ENCODE data around the gene MMRN2.
"Not testable (repeated sequence)": the region's sequence is repeated elsewhere in the genome, so short reads cannot be mapped to it uniquely, and the experiment has no call there.

The MMRN2 gene

GRCh38 chr10:86956195-86956847 lies 1.1 kb downstream of the MMRN2 start:
- no peak for DNase-seq (ENCODE audit: low read depth)

- no peak for DNase-seq (ENCODE audit: low read depth)
Observed at GRCh38 chr10:86955501-86956194, 1.8 kb downstream of the MMRN2 start.

DNA sequence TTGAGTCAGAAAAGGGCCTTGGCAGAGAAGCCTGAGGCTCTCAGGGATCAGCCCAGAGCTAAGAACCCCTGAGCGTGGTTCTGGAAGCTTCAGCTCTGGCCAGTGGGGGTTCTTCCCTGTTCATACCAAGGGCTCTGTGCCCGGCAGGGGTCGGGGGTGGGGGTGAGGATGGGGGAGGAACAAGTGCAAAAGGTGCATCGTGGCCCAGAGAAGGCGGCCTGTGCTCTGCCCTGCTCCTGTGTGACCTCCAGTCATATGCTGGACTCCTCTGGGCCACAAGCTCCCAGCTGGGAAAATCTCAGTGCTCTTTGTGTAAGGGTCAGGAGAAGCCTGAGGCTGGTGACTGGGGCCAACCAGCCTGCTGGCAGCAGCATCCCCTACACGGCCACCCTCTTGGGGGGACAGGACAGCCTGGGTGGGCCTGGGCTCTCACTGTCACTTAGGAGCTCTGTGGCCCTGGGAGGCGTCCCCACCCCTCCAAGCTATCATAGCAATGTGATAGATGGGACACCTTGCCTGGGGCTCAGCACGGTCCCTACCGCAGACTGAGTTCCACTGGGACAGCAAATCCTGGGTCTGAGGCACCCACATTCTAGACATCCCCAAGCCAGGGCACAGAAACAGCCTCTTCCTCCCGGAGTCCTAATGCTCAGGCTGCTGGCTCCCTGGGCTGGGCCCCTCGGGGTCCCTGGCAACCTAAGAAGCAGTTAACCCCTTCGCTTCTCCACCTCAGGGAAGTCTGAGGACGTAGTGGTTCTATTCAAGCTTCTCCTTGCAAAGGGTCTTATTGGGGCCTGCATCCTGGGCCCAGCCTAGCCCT lies 2.5 kb downstream of the MMRN2 start:
- no peak for DNase-seq (ENCODE audit: low read depth)

- no peak for DNase-seq (ENCODE audit: low read depth)
Observed at GRCh38 chr10:86953747-86954680, 3.4 kb downstream of the MMRN2 start.

DNA sequence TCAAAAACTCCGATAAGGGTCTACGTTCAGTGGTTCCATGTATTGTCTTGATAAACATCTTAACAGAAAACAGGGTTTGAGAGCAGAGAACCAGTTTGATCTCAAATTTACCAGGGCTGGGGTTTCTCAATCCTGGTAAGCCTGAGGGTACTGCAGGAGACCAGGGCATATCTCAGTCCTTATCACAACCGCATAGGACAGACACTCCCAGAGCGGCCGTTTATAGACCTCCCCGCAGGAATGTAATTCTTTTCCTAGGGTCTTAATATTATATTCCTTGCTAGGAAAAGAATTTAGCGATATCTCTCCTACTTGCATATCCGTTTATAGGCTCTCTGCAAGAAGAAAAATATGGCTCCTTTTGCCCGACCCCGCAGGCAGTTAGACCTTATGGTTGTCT lies 4.7 kb downstream of the MMRN2 start:
- DNase-seq (ENCODE audit: low read depth): not testable (repeated sequence)

- DNase-seq (ENCODE audit: low read depth): no peak
Observed at GRCh38 chr10:86952106-86952505, 5.3 kb downstream of the MMRN2 start.

GRCh38 chr10:86951184-86951761 lies 6.1 kb downstream of the MMRN2 start:
- DNase-seq (ENCODE audit: low read depth): no peak

DNA sequence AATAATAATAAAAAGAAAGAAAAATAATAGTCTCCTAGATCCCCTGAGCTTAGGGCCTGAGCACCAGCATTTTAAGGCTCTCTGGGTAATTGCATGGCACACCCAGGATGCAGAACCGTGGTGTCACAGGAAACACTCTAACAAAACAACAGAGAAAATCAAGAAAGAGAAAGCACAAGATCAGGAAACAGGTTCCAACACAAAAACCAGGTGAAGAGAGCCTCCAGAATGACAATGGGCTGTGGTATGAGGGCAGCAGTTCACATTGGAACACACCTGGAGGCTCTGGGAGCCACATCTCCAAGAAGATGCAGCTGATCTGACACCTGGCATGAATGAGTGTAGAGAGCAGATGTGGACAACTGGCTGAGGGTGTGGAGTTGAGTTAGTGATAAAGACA lies 7.1 kb downstream of the MMRN2 start:
- no peak for DNase-seq (ENCODE audit: low read depth)

GRCh38 chr10:86947806-86948205 lies 9.6 kb downstream of the MMRN2 start:
- not testable (repeated sequence) for DNase-seq (ENCODE audit: low read depth)

GRCh38 chr10:86946213-86947155 lies 10.9 kb downstream of the MMRN2 start:
- DNase-seq (ENCODE audit: low read depth): no peak

- DNase-seq (ENCODE audit: low read depth): no peak
Observed at GRCh38 chr10:86945361-86946212, 11.8 kb downstream of the MMRN2 start.

- no peak for DNase-seq (ENCODE audit: low read depth)
Observed at GRCh38 chr10:86944907-86945306, 12.5 kb downstream of the MMRN2 start.

GRCh38 chr10:86944471-86944870 lies 12.9 kb downstream of the MMRN2 start:
- DNase-seq (ENCODE audit: low read depth): no peak

GRCh38 chr10:86944031-86944419 lies 13.4 kb downstream of the MMRN2 start:
- no peak for DNase-seq (ENCODE audit: low read depth)

DNA sequence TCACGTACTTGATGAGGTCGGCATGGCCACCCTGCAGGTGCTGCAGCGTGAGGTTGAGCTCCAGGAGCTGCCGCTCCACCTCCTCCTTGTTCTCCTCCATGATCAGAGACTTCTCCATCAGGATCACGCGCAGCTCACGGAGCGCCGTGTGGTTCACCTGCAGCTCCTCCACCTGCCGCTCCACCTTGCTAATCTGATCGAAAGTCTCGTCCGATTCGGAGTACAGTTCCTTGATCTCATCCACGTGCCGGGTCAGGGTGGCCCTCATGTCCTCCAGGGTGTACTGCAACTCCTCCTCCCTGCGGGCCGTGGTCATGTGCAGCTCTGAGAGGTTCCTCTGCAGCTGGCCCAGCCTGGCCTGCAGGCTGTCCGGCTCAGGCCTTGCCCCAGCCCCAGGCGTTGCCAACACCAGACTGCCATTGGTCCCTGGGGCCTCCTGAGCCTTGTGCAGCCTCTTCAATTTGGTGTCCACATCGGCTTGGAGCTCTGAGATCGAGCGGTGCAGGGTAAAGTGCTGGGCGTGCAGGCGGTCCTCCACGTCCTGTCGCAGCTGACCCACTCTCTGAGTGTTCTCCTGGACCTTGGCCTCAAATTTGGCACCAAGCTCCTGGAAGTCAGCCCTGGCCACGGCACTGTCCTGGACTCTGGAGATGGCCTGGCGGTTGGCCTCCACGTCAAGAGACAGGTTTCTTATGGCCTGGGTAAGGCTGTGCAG lies 13.9 kb downstream of the MMRN2 start:
- DNase-seq (ENCODE audit: low read depth): no peak

DNA sequence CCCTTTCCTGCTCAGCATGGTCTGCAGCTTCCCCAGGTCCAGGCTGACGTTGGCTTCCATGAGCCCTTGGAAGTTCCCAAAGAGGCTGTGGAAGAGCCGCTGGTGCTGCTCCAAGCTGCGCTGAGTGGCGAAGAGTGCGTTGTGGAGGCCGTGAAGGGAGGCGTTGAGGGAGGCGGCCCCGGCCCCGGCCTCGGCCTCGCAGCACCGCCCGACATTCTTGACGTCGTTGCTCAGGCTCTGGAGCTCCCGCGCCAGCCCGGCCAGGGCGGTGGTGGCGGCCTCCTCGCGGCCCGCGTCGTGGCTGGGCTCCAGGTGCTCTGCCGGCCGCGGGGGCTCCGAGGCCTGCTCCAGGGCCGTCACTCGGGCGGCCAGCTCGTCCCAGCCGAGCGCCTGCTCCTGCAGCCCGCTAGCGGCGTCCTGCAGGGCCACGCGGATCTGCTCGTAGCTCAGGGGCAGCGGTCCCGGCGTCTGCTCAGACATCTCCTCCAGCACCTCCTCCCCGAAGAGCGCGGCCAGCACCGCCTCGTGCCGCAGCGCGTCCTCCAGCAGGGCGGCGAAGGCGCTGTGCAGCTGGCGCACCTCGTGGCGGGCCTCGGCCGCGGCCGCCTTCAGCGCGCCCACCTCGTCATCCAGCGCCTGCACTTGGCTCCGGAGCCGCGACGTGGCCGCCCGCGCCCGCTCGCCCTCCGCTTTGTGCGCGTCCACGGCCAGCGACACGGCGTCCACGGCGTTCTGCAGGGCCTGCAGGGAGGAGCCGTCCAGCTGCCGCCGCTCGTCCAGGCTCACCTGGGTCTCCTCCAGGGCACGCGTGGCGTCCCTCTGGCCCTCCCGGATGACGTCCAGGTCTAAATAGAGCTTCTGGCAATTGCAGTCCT lies 14.7 kb downstream of the MMRN2 start:
- no peak for DNase-seq (ENCODE audit: low read depth)

GRCh38 chr10:86941991-86942421 lies 15.4 kb downstream of the MMRN2 start:
- no peak for DNase-seq (ENCODE audit: low read depth)

DNA sequence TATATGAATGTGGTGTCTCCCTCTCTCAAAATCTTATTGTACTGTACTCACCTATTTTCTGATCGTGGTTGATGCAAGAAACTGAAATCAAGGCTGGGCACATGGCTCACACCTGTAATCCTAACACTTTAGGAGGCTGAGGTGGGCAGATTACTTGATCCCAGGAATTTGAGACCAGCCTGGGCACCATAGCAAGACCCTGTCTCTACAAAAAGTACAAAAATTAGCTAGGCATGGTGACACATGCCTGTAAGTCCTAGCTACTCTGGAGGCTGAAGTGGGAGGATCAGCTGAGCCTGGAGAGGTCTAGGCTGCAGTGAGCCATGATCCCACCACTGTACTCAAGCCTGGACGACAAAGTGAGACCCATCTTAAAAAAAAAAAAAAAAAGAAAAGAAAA lies 16.0 kb downstream of the MMRN2 start:
- no peak for DNase-seq (ENCODE audit: low read depth)

Data from HS-27A (cell line).